HFFc6 (cell line): ENCODE results near the gene ZDHHC21. TPM values are rescaled to one million over a fixed set of nuclear protein-coding genes. Genes with fewer than 3 reads are reported as not detected.

Source experiments
- DNase-seq: peaks from one replicate; pipeline ENCODE4 v3.0.0-alpha.2; 2018
- H3K27ac Mint-ChIP-seq: 2 replicates; pipeline ENCODE4 v1.8.0; 2020; ENCODE audit warnings: mild to moderate bottlenecking, mixed read lengths
- H3K27me3 Mint-ChIP-seq: 2 replicates; pipeline ENCODE4 v1.8.0; 2021; ENCODE audit warnings: mild to moderate bottlenecking, moderate library complexity, mixed read lengths; ENCODE audit not compliant: insufficient read depth
- H3K36me3 Mint-ChIP-seq: 2 replicates; pipeline ENCODE4 v1.8.0; 2021; ENCODE audit warnings: low read depth, mixed read lengths
- H3K4me1 Mint-ChIP-seq: 2 replicates; pipeline ENCODE4 v1.8.0; 2020; ENCODE audit warnings: low read depth, mixed read lengths
- H3K4me3 Mint-ChIP-seq: 2 replicates; pipeline ENCODE4 v1.8.0; 2020; ENCODE audit warnings: mild to moderate bottlenecking, moderate library complexity, mixed read lengths
- H3K9me3 Mint-ChIP-seq: 2 replicates; pipeline ENCODE4 v1.8.0; 2020; ENCODE audit warnings: mild to moderate bottlenecking, mixed read lengths
- CTCF ChIP-seq: fragments of 200-600 bp; sonication (generic); IDR thresholded peaks from 2 replicates; pipeline ENCODE4 v1.5.0; 2021; ENCODE audit warnings: antibody characterized with exemption, mild to moderate bottlenecking
- total RNA-seq, 6 experiments: library from RNA; stranded (reverse); fragmentation: NEBNext Ultra II Directional; extraction: Animal tissue kit (Norgen Biotek cat#: 25700); gene quantifications; 2 replicates in 1 of 6; 3 replicates in 5 of 6; pipeline ENCODE4 v1.2.3, GENCODE V29; 2021

The ZDHHC21 gene
- total RNA-seq, 6 experiments from 2014 or later: 6.7 to 10.4 (median 9.0) TPM

DNA sequence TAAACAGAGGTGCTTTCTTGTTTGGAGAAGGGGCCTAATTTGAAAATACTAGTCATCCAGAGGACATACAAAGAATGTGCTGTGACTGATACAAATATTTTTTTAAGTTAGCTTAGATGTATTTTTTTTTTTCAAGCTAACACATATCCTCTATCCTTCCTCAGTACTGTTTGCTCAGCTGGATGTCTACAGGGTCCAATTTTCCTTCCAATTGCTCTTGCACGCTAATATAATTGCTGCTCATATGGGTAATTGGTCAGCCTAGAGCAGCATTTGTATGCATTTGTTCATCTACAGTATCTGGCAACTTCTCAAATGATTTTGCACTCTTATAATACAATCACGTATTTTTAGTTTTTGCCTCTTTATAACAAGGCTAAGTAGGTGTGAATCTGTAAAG, 84.7 kb downstream of the ZDHHC21 start:
- DNase-seq: no peak
- Mint-ChIP-seq H3K9me3 (no peaks in the 10 kb centered on the region), H3K27me3 (no peaks in the 10 kb centered on the region)

GRCh38 chr9:14597171-14597799, 95.9 kb downstream of the ZDHHC21 start:
- Mint-ChIP-seq H3K27me3 (no peaks in the 10 kb centered on the region; the same call in 1 of the 2 replicates), H3K4me1 (no peaks in the 10 kb centered on the region), H3K4me3 (no peak overlapping the region), H3K9me3 (peaks cover 5% of the 10 kb centered on the region; the same call in 1 of the 2 replicates), H3K27ac (no peak overlapping the region), H3K36me3 (peaks cover 31% of the 10 kb centered on the region)
- DNase-seq: no peak
- TF ChIP-seq CTCF: no peak

More for the DNA sequence above, 84.7 kb downstream of the ZDHHC21 start:
- H3K27ac Mint-ChIP-seq: no peak overlapping the region
- peaks cover 4% of the 10 kb centered on the region; the same call in 1 of the 2 replicates for H3K36me3 Mint-ChIP-seq
- H3K4me3 Mint-ChIP-seq: no peak overlapping the region
- TF ChIP-seq CTCF: no peak
- H3K4me1 Mint-ChIP-seq: no peaks in the 10 kb centered on the region

GRCh38 chr9:14593406-14593805, 99.8 kb downstream of the ZDHHC21 start:
- no peak overlapping the region for H3K27ac Mint-ChIP-seq
- no peaks in the 10 kb centered on the region for H3K9me3 Mint-ChIP-seq
- no peak overlapping the region for H3K4me3 Mint-ChIP-seq
- no peak for DNase-seq
- peaks cover 17% of the 10 kb centered on the region for H3K36me3 Mint-ChIP-seq
- no peak for TF ChIP-seq CTCF
- H3K27me3 Mint-ChIP-seq: no peaks in the 10 kb centered on the region
- no peaks in the 10 kb centered on the region for H3K4me1 Mint-ChIP-seq

GRCh38 chr9:14591411-14591810, 101.8 kb downstream of the ZDHHC21 start:
- H3K9me3 Mint-ChIP-seq: no peaks in the 10 kb centered on the region
- no peak overlapping the region for H3K4me3 Mint-ChIP-seq
- no peaks in the 10 kb centered on the region for H3K27me3 Mint-ChIP-seq
- no peaks in the 10 kb centered on the region for H3K4me1 Mint-ChIP-seq
- DNase-seq: no peak
- no peak overlapping the region for H3K27ac Mint-ChIP-seq
- no peak for TF ChIP-seq CTCF
- peaks cover 14% of the 10 kb centered on the region for H3K36me3 Mint-ChIP-seq

DNA sequence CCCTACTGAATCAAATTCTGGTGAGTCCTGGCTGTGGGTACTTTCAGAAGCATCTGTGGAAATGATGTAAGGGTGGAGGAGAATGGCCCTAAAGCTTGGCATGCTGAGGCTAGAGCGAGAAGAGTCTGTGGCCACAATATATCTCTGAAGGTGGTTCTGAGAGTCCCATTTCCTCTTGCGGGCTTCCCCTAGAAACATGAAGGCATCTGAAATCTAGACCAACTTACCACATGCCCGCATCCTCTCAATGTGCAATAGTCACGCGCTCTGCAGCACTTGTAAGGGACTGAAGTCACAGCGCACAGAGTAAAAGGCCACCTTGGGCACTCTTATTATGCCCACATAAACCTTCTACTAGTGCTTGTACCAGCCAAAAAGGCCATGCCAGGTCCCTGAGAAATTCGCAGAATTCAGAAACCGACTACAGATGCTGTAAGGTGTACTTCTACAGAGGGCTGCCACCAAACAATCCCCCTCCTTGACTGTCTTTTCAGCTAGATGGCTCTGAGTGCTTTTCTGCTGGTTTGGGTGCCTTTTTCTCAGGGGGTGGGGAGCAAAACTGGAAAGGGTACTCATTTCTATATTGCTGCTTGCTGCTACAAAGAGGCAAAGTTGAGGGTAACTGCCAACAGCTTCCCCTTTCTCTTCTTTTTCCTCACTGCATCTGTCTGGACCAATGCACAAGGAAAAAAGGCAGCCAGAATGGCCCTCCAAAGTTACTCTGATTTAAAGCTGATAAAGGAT, 107.3 kb downstream of the ZDHHC21 start:
- no peaks in the 10 kb centered on the region for H3K4me1 Mint-ChIP-seq
- H3K27me3 Mint-ChIP-seq: no peaks in the 10 kb centered on the region
- peaks cover 9% of the 10 kb centered on the region; the same call in 1 of the 2 replicates for H3K9me3 Mint-ChIP-seq
- no peak for DNase-seq
- no peak overlapping the region for H3K4me3 Mint-ChIP-seq
- H3K27ac Mint-ChIP-seq: no peak overlapping the region
- no peak for TF ChIP-seq CTCF
- no peaks in the 10 kb centered on the region; the same call in 1 of the 2 replicates for H3K36me3 Mint-ChIP-seq
